ENCODE data around the gene CST6.

DNA sequence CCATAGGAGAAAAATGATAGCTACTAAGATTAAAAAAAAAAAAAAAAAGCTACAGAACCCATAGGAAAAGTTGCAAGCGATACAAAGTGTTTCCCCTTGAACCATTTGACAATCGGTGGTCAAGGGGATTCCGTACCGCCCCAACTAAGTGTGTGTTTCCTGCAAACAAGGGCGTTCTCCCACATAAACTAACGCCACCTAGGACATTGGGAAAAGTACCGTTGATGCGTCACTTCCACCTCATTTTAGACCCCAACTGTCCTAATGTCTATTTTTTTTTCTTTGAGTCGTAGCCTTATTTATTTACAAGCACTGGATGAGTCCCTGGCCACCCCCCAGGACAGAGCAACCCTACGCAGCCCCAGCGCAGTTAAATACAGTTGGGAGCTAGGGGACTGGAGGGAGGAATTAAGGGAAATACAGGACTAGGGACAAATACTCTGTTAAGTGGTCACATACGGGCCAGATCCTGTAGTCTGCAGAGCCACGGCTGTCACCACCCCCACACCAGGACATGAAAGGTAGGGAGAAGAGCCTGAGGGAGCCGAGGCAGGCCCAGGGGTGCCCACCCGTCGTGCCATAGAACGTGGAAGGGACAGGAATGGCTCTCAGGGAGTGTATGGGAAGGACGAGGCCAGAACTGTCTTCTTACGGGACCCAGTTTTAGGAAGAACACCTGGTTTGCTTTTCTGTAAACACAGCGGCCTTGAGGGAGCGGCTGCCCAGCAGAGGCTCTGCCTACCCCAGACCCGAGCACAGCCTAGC is 28.8 kb upstream of the CST6 start:
- TF ChIP-seq, protein P1, sequence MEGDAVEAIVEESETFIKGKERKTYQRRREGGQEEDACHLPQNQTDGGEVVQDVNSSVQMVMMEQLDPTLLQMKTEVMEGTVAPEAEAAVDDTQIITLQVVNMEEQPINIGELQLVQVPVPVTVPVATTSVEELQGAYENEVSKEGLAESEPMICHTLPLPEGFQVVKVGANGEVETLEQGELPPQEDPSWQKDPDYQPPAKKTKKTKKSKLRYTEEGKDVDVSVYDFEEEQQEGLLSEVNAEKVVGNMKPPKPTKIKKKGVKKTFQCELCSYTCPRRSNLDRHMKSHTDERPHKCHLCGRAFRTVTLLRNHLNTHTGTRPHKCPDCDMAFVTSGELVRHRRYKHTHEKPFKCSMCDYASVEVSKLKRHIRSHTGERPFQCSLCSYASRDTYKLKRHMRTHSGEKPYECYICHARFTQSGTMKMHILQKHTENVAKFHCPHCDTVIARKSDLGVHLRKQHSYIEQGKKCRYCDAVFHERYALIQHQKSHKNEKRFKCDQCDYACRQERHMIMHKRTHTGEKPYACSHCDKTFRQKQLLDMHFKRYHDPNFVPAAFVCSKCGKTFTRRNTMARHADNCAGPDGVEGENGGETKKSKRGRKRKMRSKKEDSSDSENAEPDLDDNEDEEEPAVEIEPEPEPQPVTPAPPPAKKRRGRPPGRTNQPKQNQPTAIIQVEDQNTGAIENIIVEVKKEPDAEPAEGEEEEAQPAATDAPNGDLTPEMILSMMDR (IDR thresholded peaks at IDR 0.05): no peak
- TF ChIP-seq POLR2A (IDR thresholded peaks at IDR 0.05): no peak
- TF ChIP-seq EP300 (IDR thresholded peaks at IDR 0.05; ENCODE audit: low read depth): no peak

Measured in transverse colon (tissue), 3 donors.